Measurements from ENCODE around the gene NT5C1A.

The NT5C1A gene

GRCh38 chr1:39700348-39700747, 28.4 kb upstream of the NT5C1A start:
- H3K9me3 ChIP-seq (ENCODE audit: control insufficient read depth, insufficient read depth, low read length) = no peaks in the 10 kb centered on the region
- H3K4me3 ChIP-seq (ENCODE audit: low read depth, low read length) = no peak overlapping the region
- peaks cover 16% of the 10 kb centered on the region for H3K4me1 ChIP-seq (ENCODE audit: control insufficient read depth, insufficient read depth, low read length)
- no peak overlapping the region for H3K9ac ChIP-seq (ENCODE audit: low read depth, low read length)
- no peak overlapping the region for H3K27ac ChIP-seq (ENCODE audit: low read depth, low read length)
- no peaks in the 10 kb centered on the region for H3K36me3 ChIP-seq (ENCODE audit: control insufficient read depth, insufficient read depth, low read length)
- H3K27me3 ChIP-seq (ENCODE audit: control insufficient read depth, insufficient read depth, low read length) = peaks cover 100% of the 10 kb centered on the region

- Histone ChIP-seq H3K27ac (ENCODE audit: low read depth, low read length) (no peak overlapping the region), H3K9me3 (ENCODE audit: control insufficient read depth, insufficient read depth, low read length) (no peaks in the 10 kb centered on the region), H3K4me1 (ENCODE audit: control insufficient read depth, insufficient read depth, low read length) (peaks cover 16% of the 10 kb centered on the region), H3K9ac (ENCODE audit: low read depth, low read length) (no peak overlapping the region), H3K4me3 (ENCODE audit: low read depth, low read length) (no peak overlapping the region), H3K27me3 (ENCODE audit: control insufficient read depth, insufficient read depth, low read length) (peaks cover 100% of the 10 kb centered on the region), H3K36me3 (ENCODE audit: control insufficient read depth, insufficient read depth, low read length) (no peaks in the 10 kb centered on the region)
Measured at GRCh38 chr1:39699419-39699818, 27.5 kb upstream of the NT5C1A start.

- Histone ChIP-seq H3K9ac (ENCODE audit: low read depth, low read length) (no peak overlapping the region), H3K27ac (ENCODE audit: low read depth, low read length) (no peak overlapping the region), H3K36me3 (ENCODE audit: control insufficient read depth, insufficient read depth, low read length) (no peaks in the 10 kb centered on the region), H3K27me3 (ENCODE audit: control insufficient read depth, insufficient read depth, low read length) (peaks cover 100% of the 10 kb centered on the region), H3K4me1 (ENCODE audit: control insufficient read depth, insufficient read depth, low read length) (peaks cover 16% of the 10 kb centered on the region), H3K4me3 (ENCODE audit: low read depth, low read length) (no peak overlapping the region), H3K9me3 (ENCODE audit: control insufficient read depth, insufficient read depth, low read length) (no peaks in the 10 kb centered on the region)
Measured at GRCh38 chr1:39698568-39698967, 26.7 kb upstream of the NT5C1A start.

GRCh38 chr1:39696448-39696847, 24.5 kb upstream of the NT5C1A start:
- no peaks in the 10 kb centered on the region for H3K9me3 ChIP-seq (ENCODE audit: control insufficient read depth, insufficient read depth, low read length)
- H3K36me3 ChIP-seq (ENCODE audit: control insufficient read depth, insufficient read depth, low read length) = no peaks in the 10 kb centered on the region
- H3K27me3 ChIP-seq (ENCODE audit: control insufficient read depth, insufficient read depth, low read length) = peaks cover 100% of the 10 kb centered on the region

GRCh38 chr1:39695016-39695415, 23.1 kb upstream of the NT5C1A start:
- Histone ChIP-seq H3K36me3 (ENCODE audit: control insufficient read depth, insufficient read depth, low read length) (no peaks in the 10 kb centered on the region), H3K27me3 (ENCODE audit: control insufficient read depth, insufficient read depth, low read length) (peaks cover 100% of the 10 kb centered on the region), H3K4me3 (ENCODE audit: low read depth, low read length) (no peak overlapping the region), H3K9me3 (ENCODE audit: control insufficient read depth, insufficient read depth, low read length) (no peaks in the 10 kb centered on the region), H3K9ac (ENCODE audit: low read depth, low read length) (no peak overlapping the region), H3K4me1 (ENCODE audit: control insufficient read depth, insufficient read depth, low read length) (peaks cover 3% of the 10 kb centered on the region; the same call in 1 of the 2 replicates), H3K27ac (ENCODE audit: low read depth, low read length) (no peak overlapping the region)

More at GRCh38 chr1:39696448-39696847, 24.5 kb upstream of the NT5C1A start:
- Histone ChIP-seq H3K4me3 (ENCODE audit: low read depth, low read length) (no peak overlapping the region), H3K9ac (ENCODE audit: low read depth, low read length) (no peak overlapping the region), H3K4me1 (ENCODE audit: control insufficient read depth, insufficient read depth, low read length) (peaks cover 9% of the 10 kb centered on the region), H3K27ac (ENCODE audit: low read depth, low read length) (no peak overlapping the region)

GRCh38 chr1:39694026-39694425, 22.1 kb upstream of the NT5C1A start:
- H3K36me3 ChIP-seq (ENCODE audit: control insufficient read depth, insufficient read depth, low read length) = no peaks in the 10 kb centered on the region
- no peaks in the 10 kb centered on the region for H3K9me3 ChIP-seq (ENCODE audit: control insufficient read depth, insufficient read depth, low read length)
- no peak overlapping the region for H3K4me3 ChIP-seq (ENCODE audit: low read depth, low read length)
- H3K27ac ChIP-seq (ENCODE audit: low read depth, low read length) = no peak overlapping the region
- peaks cover 3% of the 10 kb centered on the region; the same call in 1 of the 2 replicates for H3K4me1 ChIP-seq (ENCODE audit: control insufficient read depth, insufficient read depth, low read length)
- peaks cover 100% of the 10 kb centered on the region for H3K27me3 ChIP-seq (ENCODE audit: control insufficient read depth, insufficient read depth, low read length)
- H3K9ac ChIP-seq (ENCODE audit: low read depth, low read length) = no peak overlapping the region

- Histone ChIP-seq H3K9ac (ENCODE audit: low read depth, low read length) (no peak overlapping the region), H3K27me3 (ENCODE audit: control insufficient read depth, insufficient read depth, low read length) (peaks cover 100% of the 10 kb centered on the region), H3K4me1 (ENCODE audit: control insufficient read depth, insufficient read depth, low read length) (peaks cover 3% of the 10 kb centered on the region; the same call in 1 of the 2 replicates), H3K36me3 (ENCODE audit: control insufficient read depth, insufficient read depth, low read length) (no peaks in the 10 kb centered on the region), H3K4me3 (ENCODE audit: low read depth, low read length) (peak overlapping the region; percentile 49; the same call in 1 of the 2 replicates), H3K9me3 (ENCODE audit: control insufficient read depth, insufficient read depth, low read length) (no peaks in the 10 kb centered on the region), H3K27ac (ENCODE audit: low read depth, low read length) (no peak overlapping the region)
Measured at GRCh38 chr1:39692152-39693074, 20.5 kb upstream of the NT5C1A start.

GRCh38 chr1:39691383-39692151, 19.7 kb upstream of the NT5C1A start, which contains the start of gene HPCAL4:
Gene HPCAL4 (minus strand): TSS chr1:39691433. CDS start chr1:39684603, 6,830 bp downstream.
- H3K27me3 ChIP-seq (ENCODE audit: control insufficient read depth, insufficient read depth, low read length) = peaks cover 100% of the 10 kb centered on the region
- peaks cover 3% of the 10 kb centered on the region; the same call in 1 of the 2 replicates for H3K4me1 ChIP-seq (ENCODE audit: control insufficient read depth, insufficient read depth, low read length)
- no peak within 1 kb of the TSS for H3K9ac ChIP-seq (ENCODE audit: low read depth, low read length)
- no peaks in the 10 kb centered on the region for H3K36me3 ChIP-seq (ENCODE audit: control insufficient read depth, insufficient read depth, low read length)
- peak within 1 kb of the TSS; percentile 49 for H3K4me3 ChIP-seq (ENCODE audit: low read depth, low read length)
- H3K9me3 ChIP-seq (ENCODE audit: control insufficient read depth, insufficient read depth, low read length) = no peaks in the 10 kb centered on the region
- no peak within 1 kb of the TSS for H3K27ac ChIP-seq (ENCODE audit: low read depth, low read length)

GRCh38 chr1:39690794-39691382, 19.0 kb upstream of the NT5C1A start:
- H3K4me1 ChIP-seq (ENCODE audit: control insufficient read depth, insufficient read depth, low read length) = peaks cover 3% of the 10 kb centered on the region; the same call in 1 of the 2 replicates
- H3K9me3 ChIP-seq (ENCODE audit: control insufficient read depth, insufficient read depth, low read length) = no peaks in the 10 kb centered on the region
- H3K27ac ChIP-seq (ENCODE audit: low read depth, low read length) = no peak overlapping the region
- H3K27me3 ChIP-seq (ENCODE audit: control insufficient read depth, insufficient read depth, low read length) = peaks cover 100% of the 10 kb centered on the region
- H3K9ac ChIP-seq (ENCODE audit: low read depth, low read length) = no peak overlapping the region
- H3K36me3 ChIP-seq (ENCODE audit: control insufficient read depth, insufficient read depth, low read length) = no peaks in the 10 kb centered on the region
- H3K4me3 ChIP-seq (ENCODE audit: low read depth, low read length) = peak overlapping the region; percentile 49; the same call in 1 of the 2 replicates

- no peak overlapping the region for H3K4me3 ChIP-seq (ENCODE audit: low read depth, low read length)
- no peaks in the 10 kb centered on the region for H3K36me3 ChIP-seq (ENCODE audit: control insufficient read depth, insufficient read depth, low read length)
- H3K27me3 ChIP-seq (ENCODE audit: control insufficient read depth, insufficient read depth, low read length) = peaks cover 97% of the 10 kb centered on the region
- no peaks in the 10 kb centered on the region for H3K9me3 ChIP-seq (ENCODE audit: control insufficient read depth, insufficient read depth, low read length)
- no peak overlapping the region for H3K27ac ChIP-seq (ENCODE audit: low read depth, low read length)
- no peak overlapping the region for H3K9ac ChIP-seq (ENCODE audit: low read depth, low read length)
- peaks cover 3% of the 10 kb centered on the region; the same call in 1 of the 2 replicates for H3K4me1 ChIP-seq (ENCODE audit: control insufficient read depth, insufficient read depth, low read length)
Measured at GRCh38 chr1:39690225-39690624, 18.3 kb upstream of the NT5C1A start.

All from HUES48 (cell line).